ENCODE measurements around the gene UBE2G1.
"Not testable (repeated sequence)": the region's sequence is repeated elsewhere in the genome, so short reads cannot be mapped to it uniquely, and the experiment has no call there.

UBE2G1 gene

DNA sequence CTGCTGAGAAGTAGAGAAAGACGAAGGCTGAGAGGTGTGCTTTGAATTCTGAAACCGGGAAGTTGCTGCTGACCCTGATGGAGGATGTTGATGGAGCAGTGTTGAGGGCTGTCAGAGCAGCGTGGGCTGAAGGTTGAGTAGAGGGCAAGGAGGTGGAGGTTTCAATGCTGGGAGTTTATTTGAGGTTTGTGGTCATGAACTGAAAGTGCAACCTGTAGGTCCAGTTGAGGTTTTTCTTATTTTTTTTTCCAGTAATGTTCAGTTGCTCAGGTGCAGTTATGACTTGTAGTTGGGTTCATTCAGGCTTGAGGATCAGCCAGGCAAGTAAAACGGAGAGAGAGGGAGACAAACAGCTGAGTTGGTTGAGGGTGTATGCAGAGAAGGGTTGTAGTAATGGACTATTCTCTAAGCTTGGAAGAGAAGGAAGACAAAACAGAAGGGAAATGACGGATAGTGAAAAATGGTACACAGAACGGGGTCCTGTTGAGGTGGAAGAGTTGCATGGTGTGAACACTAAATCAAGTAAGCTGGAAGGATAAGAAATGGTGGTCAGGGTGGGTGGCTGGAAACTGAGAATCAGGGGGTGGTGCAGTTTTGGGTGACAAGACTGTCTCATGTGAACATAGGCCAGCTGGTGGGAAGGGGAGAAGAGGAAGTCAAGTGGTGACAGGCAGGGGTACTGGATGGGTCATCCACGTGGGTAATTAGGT is 8.7 kb upstream of the UBE2G1 start:
- no peak for DNase-seq

DNA sequence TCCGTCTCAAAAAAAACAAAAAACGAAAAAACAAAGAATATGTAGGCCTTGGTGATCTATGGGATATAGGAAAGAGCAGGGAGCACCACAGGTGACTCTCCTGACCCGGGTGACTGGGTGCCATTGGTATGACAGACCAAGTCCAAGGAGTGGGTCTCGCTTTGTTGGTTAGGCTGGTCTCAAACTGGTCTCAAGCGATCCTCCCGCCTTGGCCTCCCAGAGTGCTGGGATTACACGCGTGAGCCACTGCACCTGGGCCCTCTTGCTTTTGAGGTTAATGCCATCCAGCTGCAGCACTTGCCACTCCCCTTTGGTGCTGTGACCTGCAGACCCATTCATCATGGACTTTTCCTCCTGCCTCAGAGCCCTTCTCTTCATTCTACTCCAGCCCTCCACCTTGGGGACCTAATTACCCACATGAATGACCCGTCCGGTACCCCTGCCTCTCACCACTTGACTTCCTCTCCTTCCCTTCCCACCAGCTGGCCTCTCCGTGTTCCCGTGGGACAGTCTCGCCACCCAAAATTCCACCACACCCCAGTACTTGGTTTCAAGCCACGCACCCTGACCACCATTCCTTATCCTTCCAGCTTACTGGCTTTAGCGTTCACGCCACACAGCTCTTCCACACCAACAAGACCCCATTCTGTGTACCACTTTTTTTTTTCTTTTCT is 3.2 kb upstream of the UBE2G1 start:
- DNase-seq: no peak

DNA sequence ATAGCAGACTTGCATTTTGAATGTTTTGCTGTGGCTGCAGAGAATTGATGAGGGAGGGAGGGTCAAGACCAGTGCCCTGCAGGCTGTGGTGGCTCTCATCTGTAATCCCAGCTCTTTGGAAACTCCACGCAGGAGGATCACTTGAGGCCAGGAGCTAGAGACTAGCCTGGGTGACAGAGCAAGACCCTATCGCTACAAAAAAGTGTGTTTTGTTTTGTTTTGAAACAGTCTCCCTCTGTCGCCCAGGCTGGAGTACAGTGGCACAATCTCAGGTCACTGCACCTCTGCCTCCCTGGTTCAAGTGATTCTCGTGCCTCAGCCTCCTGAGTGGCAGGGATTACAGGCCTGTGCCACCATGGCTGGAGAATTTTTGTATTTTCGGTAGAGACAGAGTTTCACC is 1.9 kb upstream of the UBE2G1 start:
- no peak for DNase-seq

DNA sequence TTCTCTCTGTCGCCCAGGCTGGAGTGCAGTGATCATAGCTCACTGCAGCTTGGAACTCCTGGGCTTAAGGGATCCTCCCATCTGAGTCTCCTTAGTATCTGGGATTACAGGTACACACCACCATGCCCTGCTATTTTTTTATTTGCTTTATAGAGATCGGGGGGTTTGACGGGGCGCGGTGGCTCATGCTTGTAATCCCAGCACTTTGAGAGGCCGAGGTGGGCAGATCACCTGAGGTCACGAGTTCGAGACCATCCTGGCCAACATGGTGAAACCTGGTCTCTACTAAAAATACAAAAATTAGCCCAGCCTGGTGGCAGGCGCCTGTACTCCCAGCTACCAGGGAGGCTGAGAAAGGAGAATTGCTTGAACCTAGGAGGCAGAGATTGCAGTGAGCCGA is 702 bp upstream of the UBE2G1 start:
- not testable (repeated sequence) for DNase-seq

DNA sequence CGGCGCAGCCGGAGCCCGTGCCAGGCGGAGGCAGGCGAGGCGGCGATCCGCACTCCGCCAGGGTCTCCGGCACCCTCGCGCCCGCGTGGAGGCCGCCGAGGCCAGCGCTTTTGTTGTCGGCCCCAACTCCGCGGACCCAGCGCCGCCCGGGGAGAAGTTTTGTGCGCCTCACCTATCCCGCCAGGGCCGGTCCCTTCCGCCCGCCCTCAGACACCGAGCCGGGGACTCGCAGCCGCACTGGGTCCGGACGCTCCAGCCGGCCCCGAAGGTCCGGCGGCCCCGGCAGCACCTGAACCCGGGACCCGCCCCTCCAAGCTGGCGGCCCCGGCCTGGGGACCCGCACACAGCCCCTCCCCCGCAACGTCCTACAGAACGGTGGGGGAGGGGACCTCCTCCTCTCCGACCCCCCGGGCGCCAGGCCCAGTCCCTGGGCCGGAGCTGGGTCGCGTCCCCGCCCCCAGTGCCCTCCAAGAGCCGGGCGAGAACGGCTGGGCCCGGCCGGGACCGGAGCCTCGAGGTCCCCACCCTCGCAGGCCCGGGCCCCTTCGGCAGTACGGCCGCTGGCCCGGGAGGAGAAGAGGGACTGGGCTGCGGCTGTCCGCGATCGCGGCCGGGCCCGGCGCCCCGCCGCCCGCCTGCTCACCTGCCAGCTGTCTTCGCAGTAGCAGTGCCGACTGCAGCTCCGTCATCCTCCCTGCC is 698 bp downstream of the UBE2G1 start:
- peak; percentile 10 for DNase-seq

DNA sequence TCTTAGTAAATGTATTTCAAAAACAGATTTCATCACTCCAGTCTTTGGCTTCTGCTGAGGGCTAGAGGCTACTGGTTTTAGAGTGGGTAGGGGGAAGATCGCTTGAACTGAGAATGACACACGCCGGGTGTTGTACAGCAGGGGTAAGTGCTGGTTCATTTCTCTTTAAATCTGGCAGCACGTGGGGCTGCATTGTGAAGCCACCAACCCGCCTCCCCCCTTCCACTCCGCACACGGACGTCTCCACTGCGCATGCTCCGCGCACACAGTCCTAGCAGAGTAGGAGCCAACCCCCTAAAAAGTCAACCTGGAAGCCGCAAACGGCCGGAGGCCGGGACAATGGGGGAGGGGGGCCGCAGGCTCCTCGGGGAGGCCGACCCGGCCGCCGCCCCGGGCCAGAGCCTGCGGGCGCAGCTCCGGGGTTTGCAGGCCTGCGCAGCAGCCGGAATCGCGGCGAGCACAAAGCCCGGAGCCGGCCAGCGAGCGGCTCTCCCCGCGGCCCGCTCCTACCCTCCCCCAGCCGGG is 1.3 kb downstream of the UBE2G1 start:
- peak; percentile 95 for DNase-seq

DNA sequence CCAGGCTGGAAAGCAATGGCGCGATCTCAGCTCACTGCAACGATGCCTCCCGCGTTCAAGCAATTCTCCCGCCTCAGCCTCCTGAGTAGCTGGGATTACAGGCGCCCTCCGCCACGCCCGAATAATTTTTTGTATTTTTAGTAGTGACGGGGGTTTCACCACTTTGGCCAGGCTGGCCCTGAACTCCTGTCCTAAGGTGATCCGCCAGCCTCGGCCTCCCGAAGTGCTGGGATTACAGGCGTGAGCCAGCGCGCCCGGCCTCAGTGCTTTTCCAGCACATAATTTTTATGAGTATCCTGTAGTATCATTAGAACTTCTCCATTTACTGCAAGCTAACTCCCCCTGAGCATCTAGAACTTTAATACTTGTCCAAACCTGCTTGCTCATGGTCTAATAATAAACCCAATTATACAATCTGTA is 1.8 kb downstream of the UBE2G1 start:
- DNase-seq: no peak

DNA sequence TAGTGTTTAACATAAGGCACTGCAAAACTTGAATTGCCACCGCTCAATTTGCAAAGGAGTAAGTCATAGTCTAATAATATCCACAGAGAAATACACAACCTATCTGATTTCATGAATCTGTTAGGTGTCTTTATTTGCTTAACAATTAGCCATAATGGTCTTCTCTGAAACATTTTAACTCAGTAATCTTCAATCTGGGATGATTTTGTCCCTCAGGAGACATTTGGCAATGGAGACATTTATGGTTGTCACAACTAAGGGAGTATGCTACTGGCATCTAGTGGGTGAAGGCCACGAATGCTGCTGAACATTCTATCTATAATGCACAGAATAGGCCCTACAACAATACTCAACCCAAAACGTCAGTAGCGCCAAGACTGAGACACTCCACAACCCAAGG is 4.3 kb downstream of the UBE2G1 start:
- peak; percentile 34 for DNase-seq

DNA sequence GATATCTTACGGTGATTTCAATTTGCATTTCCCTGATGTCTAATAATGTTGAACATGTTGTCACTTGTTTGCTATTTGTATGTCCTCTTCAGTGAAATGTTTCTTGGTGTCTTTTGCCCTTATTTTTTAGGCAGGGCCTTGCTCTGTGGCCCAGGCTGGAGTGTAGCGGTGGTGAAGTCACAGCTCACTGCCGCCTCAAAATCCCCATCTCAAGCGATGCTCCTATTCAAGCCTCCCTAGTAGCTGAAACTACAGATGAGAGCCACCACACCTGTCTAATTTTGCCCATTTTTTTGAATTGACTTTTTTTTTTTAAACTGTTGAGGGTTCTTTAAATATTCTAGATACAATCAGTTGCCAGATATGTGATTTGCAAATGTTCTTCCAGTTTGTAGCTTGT is 8.3 kb downstream of the UBE2G1 start:
- no peak for DNase-seq

DNA sequence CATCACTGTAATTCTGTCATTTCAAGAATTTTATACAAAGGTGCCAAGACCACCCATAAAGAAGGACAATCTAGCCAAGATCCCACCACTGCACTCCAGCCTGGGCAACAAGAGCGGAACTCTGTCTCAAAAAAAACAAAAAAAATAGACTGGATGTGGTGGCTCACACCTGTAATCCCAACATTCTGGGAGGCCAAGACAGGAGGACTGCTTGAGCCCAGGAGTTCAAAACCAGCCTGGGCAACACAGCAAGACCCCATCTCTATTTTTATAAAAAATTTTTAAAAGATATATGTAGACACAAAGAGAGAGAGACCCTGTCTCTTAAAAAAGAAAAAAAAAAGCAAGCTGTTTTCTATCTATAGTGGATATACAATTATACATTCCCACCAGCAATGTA is 8.8 kb downstream of the UBE2G1 start:
- DNase-seq: no peak

DNA sequence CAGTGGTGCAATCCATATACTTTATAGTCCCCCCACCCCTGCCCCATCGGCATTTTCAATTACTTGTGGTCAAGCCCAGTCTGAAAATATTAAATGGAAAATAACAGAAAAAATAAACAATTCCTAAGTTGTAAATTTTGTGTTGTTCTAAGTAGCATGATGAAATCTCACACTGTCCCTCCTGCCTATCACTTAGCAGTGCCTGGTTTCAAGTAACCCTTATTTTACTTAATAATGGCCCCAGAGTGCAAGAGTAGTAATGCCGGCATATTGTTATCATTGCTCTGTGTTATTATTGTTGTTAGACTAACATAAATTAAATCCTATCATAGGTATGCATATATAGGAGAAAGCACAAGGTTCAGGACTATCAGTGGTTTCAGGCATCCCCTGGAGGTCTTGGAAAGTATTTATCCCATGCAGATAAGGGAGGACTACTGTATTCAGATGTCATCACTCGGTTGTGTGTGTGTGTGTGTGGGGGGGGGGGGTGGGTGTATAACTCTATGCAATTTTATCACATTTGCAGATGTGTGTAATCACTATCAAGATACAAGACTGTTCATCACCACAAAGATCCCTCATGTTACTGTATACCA is 9.3 kb downstream of the UBE2G1 start:
- no peak for DNase-seq

DNA sequence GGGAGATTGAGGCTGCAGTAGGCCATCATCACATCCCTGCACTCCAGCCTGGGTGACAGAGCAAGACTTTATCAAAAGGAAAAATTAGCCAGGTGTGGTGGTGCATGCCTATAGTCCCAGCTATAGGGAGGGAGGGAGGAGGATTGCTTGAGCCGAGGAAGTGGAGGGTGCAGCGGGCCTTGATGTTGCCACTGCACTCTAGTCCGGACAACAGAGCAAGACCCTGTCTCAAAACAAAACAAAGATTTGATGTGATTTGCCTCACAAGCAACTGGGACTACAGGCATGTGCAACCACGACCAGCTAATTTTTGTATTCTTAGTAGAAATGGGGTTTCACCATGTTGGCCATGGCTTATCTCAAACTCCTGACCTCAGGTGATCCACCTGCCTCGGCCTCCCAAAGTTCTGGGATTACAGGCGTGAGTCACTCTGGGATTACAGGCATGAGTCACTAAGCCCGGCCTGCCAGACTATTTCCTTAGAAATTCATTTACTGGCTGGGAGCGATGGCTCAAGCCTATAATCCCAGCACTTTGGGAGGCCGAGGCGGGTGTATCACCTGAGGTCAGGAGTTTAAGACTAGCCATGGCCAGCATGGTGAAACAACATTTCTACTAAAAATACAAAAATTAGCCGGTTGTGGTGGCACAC is 11.5 kb downstream of the UBE2G1 start:
- no peak for DNase-seq

DNA sequence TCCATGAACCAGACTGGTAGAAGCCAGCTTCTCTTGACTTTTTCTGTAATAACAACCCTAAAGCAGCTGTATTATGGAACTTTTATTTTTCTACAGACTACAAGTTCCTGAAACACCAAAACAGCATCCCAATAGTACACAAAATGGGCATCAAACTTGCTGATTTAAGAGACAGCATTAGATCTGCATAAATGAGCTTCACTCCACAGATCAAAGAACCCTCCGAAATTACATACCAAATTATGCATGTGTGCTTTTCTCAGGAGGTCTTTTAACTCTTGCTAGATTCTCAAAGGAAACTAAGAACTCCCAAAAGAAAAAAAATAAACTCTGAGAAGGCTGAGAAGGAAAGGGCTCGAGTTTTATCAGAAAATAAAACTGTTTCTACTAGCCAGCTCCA is 12.3 kb downstream of the UBE2G1 start:
- DNase-seq: no peak

DNA sequence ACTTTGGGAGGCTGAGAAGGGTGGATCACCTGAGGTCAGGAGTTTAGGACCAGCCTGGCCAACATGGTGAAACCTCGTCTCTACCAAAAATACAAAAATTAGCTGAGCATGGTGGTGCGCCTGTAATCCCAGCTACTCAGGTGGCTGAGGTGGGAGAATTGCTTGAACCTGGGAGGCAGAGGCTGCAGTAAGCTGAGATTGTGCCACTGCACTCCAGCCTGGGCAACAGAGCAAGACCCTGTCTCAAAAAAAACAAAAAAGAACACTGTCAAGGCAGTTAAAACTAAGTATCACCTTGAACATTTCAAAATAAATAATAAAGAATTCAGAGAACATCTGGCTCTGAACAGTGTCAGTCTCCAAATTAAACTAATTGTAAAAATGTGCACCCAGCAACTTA is 16.3 kb downstream of the UBE2G1 start:
- not testable (repeated sequence) for DNase-seq

DNA sequence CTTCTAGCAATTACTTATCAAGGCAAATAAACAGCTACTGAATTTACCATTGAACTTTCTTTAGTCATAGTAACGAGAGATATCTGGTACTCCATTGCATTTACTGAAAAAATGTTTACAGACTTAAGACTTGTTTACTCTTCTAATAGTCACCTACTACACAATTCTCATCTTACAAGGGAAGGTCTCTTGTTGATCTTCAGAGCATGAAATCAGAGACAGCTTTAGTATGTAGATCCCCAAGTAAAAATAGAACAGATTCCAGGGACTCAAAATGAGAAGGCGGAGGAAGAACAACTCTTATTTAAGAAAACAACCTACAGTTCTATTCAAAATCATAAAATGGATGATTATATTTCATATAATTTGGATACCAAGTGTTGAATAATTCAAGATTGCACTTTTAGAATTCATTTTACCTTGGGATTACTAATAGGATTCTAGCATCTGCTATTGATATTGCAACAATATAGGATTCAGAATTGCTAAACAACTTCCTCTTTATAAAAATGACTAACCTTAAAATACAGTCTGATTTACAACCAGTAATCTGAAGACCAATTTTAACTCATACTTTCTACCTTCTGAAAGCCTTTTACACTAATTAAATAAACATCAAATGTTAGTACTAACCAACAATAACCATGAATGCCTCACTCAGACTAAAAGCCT is 20.8 kb downstream of the UBE2G1 start:
- no peak for DNase-seq

DNA sequence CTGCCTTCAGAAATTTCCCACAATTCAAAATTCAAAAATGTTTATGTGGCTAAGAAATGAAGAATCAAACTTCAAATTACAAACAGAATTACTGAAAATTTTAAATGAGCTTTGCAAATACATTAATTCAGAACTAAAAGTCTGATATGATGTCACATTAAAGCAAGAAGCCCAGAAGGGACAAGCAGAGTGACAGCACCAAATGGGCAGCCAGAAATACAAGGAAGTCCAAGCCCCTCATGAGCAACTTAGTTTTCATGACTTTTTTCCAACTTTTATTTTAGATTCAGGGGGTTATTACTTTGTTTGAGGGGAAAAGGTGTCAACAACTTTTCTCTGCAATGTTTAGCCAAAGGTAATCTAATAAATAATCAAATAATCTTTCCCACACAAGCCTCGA is 21.5 kb downstream of the UBE2G1 start:
- no peak for DNase-seq

DNA sequence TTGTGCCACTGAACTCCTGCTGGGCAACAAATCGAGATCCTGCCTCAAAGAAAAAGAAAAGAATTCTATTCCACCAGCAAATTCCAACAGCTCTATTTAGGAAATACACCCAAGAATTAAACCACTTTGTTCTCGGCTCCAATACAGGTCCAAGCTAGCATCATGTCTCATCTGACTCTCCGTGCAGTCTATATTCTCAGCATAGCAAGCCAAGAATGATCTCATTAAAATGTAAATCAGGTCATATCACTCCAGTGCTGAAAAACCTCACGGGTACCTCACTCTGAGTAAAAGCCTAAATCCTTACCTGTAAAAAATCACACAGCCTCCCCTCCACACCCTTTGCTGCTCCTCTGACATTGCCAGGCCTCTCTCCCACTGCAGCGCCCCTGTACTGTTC is 23.9 kb downstream of the UBE2G1 start:
- no peak for DNase-seq

DNA sequence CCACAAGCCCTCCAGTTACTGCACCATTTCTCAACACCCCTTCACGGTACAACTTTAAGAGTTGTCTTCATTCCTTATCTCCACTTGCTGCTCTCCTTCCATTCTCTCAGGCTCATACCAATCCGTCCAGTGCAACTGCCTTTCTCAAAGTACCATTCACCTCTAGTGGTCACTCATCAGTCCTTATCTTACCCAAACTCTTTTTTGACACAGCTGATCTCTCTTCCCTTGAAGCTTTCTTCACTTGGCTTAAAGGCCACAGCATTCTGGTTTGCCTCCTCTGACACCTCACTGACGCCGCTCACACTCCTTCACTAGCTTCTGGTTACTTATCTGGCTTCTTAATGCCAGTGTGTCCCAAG is 24.9 kb downstream of the UBE2G1 start:
- peak; percentile 31 for DNase-seq

DNA sequence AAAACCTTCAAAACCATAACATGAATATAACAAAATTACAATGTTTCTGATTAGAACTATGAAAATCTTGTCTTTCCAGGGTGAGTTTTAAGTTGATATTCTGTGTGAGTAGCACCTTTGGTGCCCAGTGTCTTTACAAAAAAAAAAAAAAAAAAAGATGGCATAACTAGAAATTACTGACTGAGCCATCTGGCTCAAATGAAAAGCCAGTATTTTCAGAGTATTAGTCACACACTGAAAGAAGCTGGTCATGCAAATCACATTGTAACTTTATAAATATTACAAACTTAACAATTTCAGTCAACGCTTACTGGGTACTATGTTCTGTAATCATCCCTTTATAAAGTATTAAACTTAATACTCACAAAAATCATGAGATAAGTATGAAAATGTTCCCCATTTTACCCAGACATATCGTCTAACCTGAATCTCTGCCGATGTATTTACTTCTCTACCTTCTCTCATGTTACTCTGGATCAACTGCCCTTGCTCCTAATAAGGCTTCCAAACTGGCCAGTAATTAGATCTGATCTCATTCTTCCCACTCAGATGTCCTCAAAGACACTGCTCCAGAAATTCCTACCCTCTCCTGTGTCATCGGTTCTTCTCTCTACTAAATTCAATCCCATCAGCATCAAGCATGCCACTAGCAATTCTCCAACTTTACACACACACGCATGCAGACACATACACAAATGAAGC is 25.4 kb downstream of the UBE2G1 start:
- DNase-seq: no peak

DNA sequence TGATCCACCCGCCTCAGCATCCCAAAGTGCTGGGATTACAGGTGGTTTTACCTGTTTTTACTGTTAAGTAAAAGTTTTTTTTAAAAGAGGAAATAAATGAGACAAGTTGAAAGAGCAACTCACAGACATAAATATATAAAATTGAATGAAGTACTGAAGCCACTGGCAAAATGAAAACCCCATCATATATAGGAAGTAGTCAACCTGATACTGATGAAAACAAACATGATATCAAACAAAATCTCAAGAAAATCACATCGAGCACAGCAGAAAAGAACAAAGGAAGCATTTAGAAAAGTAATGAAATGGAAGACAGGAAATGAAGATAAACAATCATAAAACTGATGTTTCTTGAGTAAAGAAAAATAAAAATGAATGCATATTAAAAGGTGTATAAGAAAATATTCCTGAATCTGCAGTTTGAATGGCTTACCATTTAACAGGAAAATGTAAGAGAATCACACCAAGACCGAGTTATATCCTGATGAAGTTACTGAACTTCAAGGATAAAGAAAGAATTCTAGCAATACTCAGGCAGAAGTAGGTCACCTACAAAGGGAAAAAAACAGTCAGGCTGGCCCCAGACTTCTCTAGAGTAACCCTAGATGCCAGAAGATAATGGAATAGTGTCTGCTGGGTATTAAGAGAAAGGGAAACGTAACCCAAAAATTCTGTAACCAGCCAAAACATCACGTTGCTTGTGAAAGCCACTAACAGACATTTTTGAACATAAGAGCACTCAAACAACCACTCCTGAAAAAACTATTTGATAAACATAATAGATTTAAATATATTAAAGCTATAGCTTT is 31.5 kb downstream of the UBE2G1 start:
- DNase-seq: no peak

DNA sequence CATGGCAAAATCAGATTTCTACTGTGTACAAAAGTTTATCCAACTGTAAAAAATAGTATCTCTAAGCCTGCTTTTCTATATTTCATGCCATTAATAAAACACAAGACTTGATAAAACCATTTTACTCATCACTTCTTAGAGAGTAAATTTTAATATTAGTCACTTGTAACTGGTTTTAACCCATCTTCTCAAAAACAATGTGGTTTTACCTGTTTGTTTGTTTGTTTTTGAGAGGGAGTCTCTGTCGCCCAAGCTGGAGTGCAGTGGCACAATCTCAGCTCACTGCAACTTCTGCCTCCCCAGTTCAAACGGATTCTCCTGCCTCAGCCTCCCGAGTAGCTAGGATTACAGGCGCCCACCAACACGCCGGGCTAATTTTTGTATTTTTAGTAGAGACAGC is 32.1 kb downstream of the UBE2G1 start:
- DNase-seq: no peak
